Stimulated activated naive CD8-positive, alpha-beta T cell treated with anti-CD3 and anti-CD28 coated beads, Interleukin-15, amount 100 ng/mL, for 72 hours (primary cell): ENCODE data around the gene COL4A1.

Source experiments
- ATAC-seq: fragments of 150-1000 bp; cut with Tn5 transposase; 2 replicates; pipeline ENCODE4 v1.10.0; 2021; ENCODE audit warnings: mild to moderate bottlenecking, moderate library complexity
- DNase-seq, 2 donors: peaks; one replicate each; pipeline ENCODE4 v3.0.0; 2021 to 2022
- H3K27ac Mint-ChIP-seq, 2 donors: one replicate each; pipeline ENCODE4 v1.8.0; 2022; ENCODE audit warnings: mild to moderate bottlenecking in 2 of 2, mixed read lengths in 2 of 2, moderate library complexity in 2 of 2
- H3K27me3 Mint-ChIP-seq: one replicate; pipeline ENCODE4 v1.8.0; 2022; ENCODE audit warnings: mixed read lengths
- H3K4me1 Mint-ChIP-seq: one replicate; pipeline ENCODE4 v1.8.0; 2022; ENCODE audit warnings: mild to moderate bottlenecking, mixed read lengths
- H3K4me3 Mint-ChIP-seq, 2 donors: one replicate each; pipeline ENCODE4 v1.8.0; 2022; ENCODE audit warnings: mild to moderate bottlenecking in 2 of 2, mixed read lengths in 2 of 2, moderate library complexity in 1 of 2
- H3K9me3 Mint-ChIP-seq, 2 donors: one replicate each; pipeline ENCODE4 v1.8.0; 2022; ENCODE audit warnings: mixed read lengths in 2 of 2

Gene COL4A1

GRCh38 chr13:110150384-110151101 is 156.4 kb downstream of the COL4A1 start:
- DNase-seq (no peak), ATAC-seq (peak; percentile 52)
- H3K4me1 Mint-ChIP-seq, result no peaks in the 10 kb centered on the region
- H3K4me3 Mint-ChIP-seq, result no peak overlapping the region
- no peak overlapping the region for H3K27ac Mint-ChIP-seq
- H3K27me3 Mint-ChIP-seq, result peaks cover 16% of the 10 kb centered on the region
- peaks cover 0 to 6% of the 10 kb centered on the region in 2 donors for H3K9me3 Mint-ChIP-seq

- Mint-ChIP-seq H3K9me3 (no peaks in the 10 kb centered on the region), H3K27me3 (peaks cover 18% of the 10 kb centered on the region), H3K27ac (no peak overlapping the region), H3K4me1 (no peaks in the 10 kb centered on the region), H3K4me3 (no peak overlapping the region)
- DNase-seq (no peak), ATAC-seq (no peak)
Measured at GRCh38 chr13:110149036-110149435, 157.9 kb downstream of the COL4A1 start.

- ATAC-seq (no peak), DNase-seq (no peak)
- Mint-ChIP-seq H3K4me1 (peaks cover 16% of the 10 kb centered on the region), H3K27me3 (peaks cover 64% of the 10 kb centered on the region), H3K4me3 (no peak overlapping the region), H3K27ac (no peak overlapping the region), H3K9me3 (peaks cover 0 to 11% of the 10 kb centered on the region in 2 donors)
Measured at GRCh38 chr13:110140099-110140498, 166.9 kb downstream of the COL4A1 start.

- no peak overlapping the region for H3K27ac Mint-ChIP-seq
Measured at GRCh38 chr13:110138700-110139036, 168.3 kb downstream of the COL4A1 start.

GRCh38 chr13:110138010-110138699 is 168.8 kb downstream of the COL4A1 start:
- Mint-ChIP-seq H3K27ac (peak overlapping the region; percentile 79 to 83), H3K4me1 (peaks cover 16% of the 10 kb centered on the region), H3K27me3 (peaks cover 69% of the 10 kb centered on the region), H3K9me3 (peaks cover 0 to 11% of the 10 kb centered on the region in 2 donors), H3K4me3 (peak overlapping the region; percentile 85)
- peak; percentile 65 to 81 for DNase-seq
- peak; percentile 87 for ATAC-seq

More at GRCh38 chr13:110138700-110139036, 168.3 kb downstream of the COL4A1 start:
- DNase-seq (no peak), ATAC-seq (peak; percentile 15)
- no peak overlapping the region for H3K4me3 Mint-ChIP-seq
- H3K4me1 Mint-ChIP-seq, result peaks cover 16% of the 10 kb centered on the region
- H3K27me3 Mint-ChIP-seq, result peaks cover 66% of the 10 kb centered on the region
- peaks cover 0 to 11% of the 10 kb centered on the region in 2 donors for H3K9me3 Mint-ChIP-seq

- peaks cover 66% of the 10 kb centered on the region for H3K27me3 Mint-ChIP-seq
- peaks cover 0 to 6% of the 10 kb centered on the region in 2 donors for H3K9me3 Mint-ChIP-seq
- ATAC-seq (peak; percentile 71), DNase-seq (peak in 1 of 2 donors; percentile 48)
- H3K4me3 Mint-ChIP-seq, result peak overlapping the region; percentile 85
- peaks cover 16% of the 10 kb centered on the region for H3K4me1 Mint-ChIP-seq
- peak overlapping the region; percentile 79 to 83 for H3K27ac Mint-ChIP-seq
Measured at GRCh38 chr13:110137680-110138009, 169.3 kb downstream of the COL4A1 start.

GRCh38 chr13:110136660-110137585 is 170.0 kb downstream of the COL4A1 start:
- peaks cover 59% of the 10 kb centered on the region for H3K27me3 Mint-ChIP-seq
- H3K4me3 Mint-ChIP-seq, result peak overlapping the region; percentile 85
- DNase-seq, result no peak
- H3K9me3 Mint-ChIP-seq, result no peaks in the 10 kb centered on the region
- ATAC-seq, result no peak
- peaks cover 16% of the 10 kb centered on the region for H3K4me1 Mint-ChIP-seq
- H3K27ac Mint-ChIP-seq, result peak overlapping the region in 1 of 2 donors; percentile 37

GRCh38 chr13:110135977-110136597 is 170.9 kb downstream of the COL4A1 start:
- DNase-seq (no peak), ATAC-seq (no peak)
- Mint-ChIP-seq H3K4me3 (no peak overlapping the region), H3K9me3 (no peaks in the 10 kb centered on the region), H3K4me1 (peaks cover 16% of the 10 kb centered on the region), H3K27ac (no peak overlapping the region), H3K27me3 (peaks cover 51% of the 10 kb centered on the region)

GRCh38 chr13:110134801-110135200 is 172.2 kb downstream of the COL4A1 start:
- H3K9me3 Mint-ChIP-seq, result no peaks in the 10 kb centered on the region
- no peak overlapping the region for H3K4me3 Mint-ChIP-seq
- H3K27me3 Mint-ChIP-seq, result peaks cover 58% of the 10 kb centered on the region
- H3K27ac Mint-ChIP-seq, result no peak overlapping the region
- DNase-seq, result no peak
- ATAC-seq, result no peak
- H3K4me1 Mint-ChIP-seq, result peaks cover 16% of the 10 kb centered on the region

GRCh38 chr13:110133425-110134235 is 173.3 kb downstream of the COL4A1 start:
- Mint-ChIP-seq H3K4me3 (no peak overlapping the region), H3K27me3 (peaks cover 50% of the 10 kb centered on the region), H3K27ac (no peak overlapping the region), H3K4me1 (peaks cover 16% of the 10 kb centered on the region), H3K9me3 (no peaks in the 10 kb centered on the region)
- DNase-seq (no peak), ATAC-seq (no peak)

- Mint-ChIP-seq H3K4me1 (peaks cover 10% of the 10 kb centered on the region), H3K27me3 (peaks cover 46% of the 10 kb centered on the region), H3K4me3 (no peak overlapping the region), H3K9me3 (no peaks in the 10 kb centered on the region), H3K27ac (no peak overlapping the region)
- DNase-seq (no peak), ATAC-seq (peak; percentile 14)
Measured at GRCh38 chr13:110132225-110132982, 174.6 kb downstream of the COL4A1 start.

GRCh38 chr13:110131424-110131823 is 175.5 kb downstream of the COL4A1 start:
- ATAC-seq (no peak), DNase-seq (no peak)
- no peak overlapping the region for H3K4me3 Mint-ChIP-seq
- H3K27ac Mint-ChIP-seq, result no peak overlapping the region
- peaks cover 46% of the 10 kb centered on the region for H3K27me3 Mint-ChIP-seq
- no peaks in the 10 kb centered on the region for H3K9me3 Mint-ChIP-seq
- H3K4me1 Mint-ChIP-seq, result peaks cover 5% of the 10 kb centered on the region

- H3K9me3 Mint-ChIP-seq, result no peaks in the 10 kb centered on the region
- ATAC-seq (no peak), DNase-seq (no peak)
- H3K4me1 Mint-ChIP-seq, result peaks cover 8% of the 10 kb centered on the region
- H3K27ac Mint-ChIP-seq, result no peak overlapping the region
- peaks cover 50% of the 10 kb centered on the region for H3K27me3 Mint-ChIP-seq
- H3K4me3 Mint-ChIP-seq, result no peak overlapping the region
Measured at GRCh38 chr13:110130431-110130830, 176.5 kb downstream of the COL4A1 start.

GRCh38 chr13:110129539-110130186 is 177.3 kb downstream of the COL4A1 start:
- Mint-ChIP-seq H3K27ac (no peak overlapping the region), H3K4me3 (no peak overlapping the region), H3K9me3 (no peaks in the 10 kb centered on the region), H3K4me1 (peaks cover 8% of the 10 kb centered on the region), H3K27me3 (peaks cover 57% of the 10 kb centered on the region)
- no peak for ATAC-seq
- no peak for DNase-seq
